ENCODE results near the gene MYRIP.
A peak's percentile ranks its signal among the peaks of the same experiment; 100 is the strongest.
"Not testable (repeated sequence)": the region's sequence is repeated elsewhere in the genome, so short reads cannot be mapped to it uniquely, and the experiment has no call there.

Gene MYRIP

GRCh38 chr3:39809181-39809994, at the start of gene MYRIP:
MYRIP (plus strand) TSS chr3:39809609; CDS start chr3:39900817, 91,208 bp downstream.
- DNase-seq: peak; percentile 25

GRCh38 chr3:39760325-39760724, 49.1 kb upstream of the MYRIP start:
- DNase-seq: no peak

GRCh38 chr3:39762537-39763070, 46.8 kb upstream of the MYRIP start:
- no peak for DNase-seq

GRCh38 chr3:39763390-39763789, 46.0 kb upstream of the MYRIP start:
- DNase-seq: no peak

GRCh38 chr3:39765575-39765974, 43.8 kb upstream of the MYRIP start:
- DNase-seq: no peak

GRCh38 chr3:39766433-39766832, 43.0 kb upstream of the MYRIP start:
- no peak for DNase-seq

- DNase-seq: not testable (repeated sequence)
Measured at GRCh38 chr3:39766909-39767308, 42.5 kb upstream of the MYRIP start.

GRCh38 chr3:39778168-39778567, 31.2 kb upstream of the MYRIP start:
- not testable (repeated sequence) for DNase-seq

- DNase-seq: no peak
Measured at GRCh38 chr3:39779511-39780230, 29.7 kb upstream of the MYRIP start.

- DNase-seq: no peak
Measured at GRCh38 chr3:39780352-39780751, 29.1 kb upstream of the MYRIP start.

GRCh38 chr3:39781025-39781424, 28.4 kb upstream of the MYRIP start:
- no peak for DNase-seq

- no peak for DNase-seq
Measured at GRCh38 chr3:39781632-39782031, 27.8 kb upstream of the MYRIP start.

GRCh38 chr3:39783680-39784079, 25.7 kb upstream of the MYRIP start:
- DNase-seq: no peak

- DNase-seq: no peak
Measured at GRCh38 chr3:39784922-39785321, 24.5 kb upstream of the MYRIP start.

GRCh38 chr3:39788128-39788883, 21.1 kb upstream of the MYRIP start:
- DNase-seq: no peak

GRCh38 chr3:39791603-39792002, 17.8 kb upstream of the MYRIP start:
- no peak for DNase-seq

GRCh38 chr3:39794880-39795279, 14.5 kb upstream of the MYRIP start:
- DNase-seq: no peak

- DNase-seq: no peak
Measured at GRCh38 chr3:39801216-39801615, 8.2 kb upstream of the MYRIP start.

- DNase-seq: not testable (repeated sequence)
Measured at GRCh38 chr3:39802486-39802885, 6.9 kb upstream of the MYRIP start.

- no peak for DNase-seq
Measured at GRCh38 chr3:39803956-39804355, 5.5 kb upstream of the MYRIP start.

- no peak for DNase-seq
Measured at GRCh38 chr3:39804951-39805350, 4.5 kb upstream of the MYRIP start.

- DNase-seq: no peak
Measured at GRCh38 chr3:39805650-39806049, 3.8 kb upstream of the MYRIP start.

GRCh38 chr3:39806820-39807219, 2.6 kb upstream of the MYRIP start:
- DNase-seq: no peak
